ENCODE measurements around the gene PARP4.
"Not testable (repeated sequence)": the region's sequence is repeated elsewhere in the genome, so short reads cannot be mapped to it uniquely, and the experiment has no call there.

DNA sequence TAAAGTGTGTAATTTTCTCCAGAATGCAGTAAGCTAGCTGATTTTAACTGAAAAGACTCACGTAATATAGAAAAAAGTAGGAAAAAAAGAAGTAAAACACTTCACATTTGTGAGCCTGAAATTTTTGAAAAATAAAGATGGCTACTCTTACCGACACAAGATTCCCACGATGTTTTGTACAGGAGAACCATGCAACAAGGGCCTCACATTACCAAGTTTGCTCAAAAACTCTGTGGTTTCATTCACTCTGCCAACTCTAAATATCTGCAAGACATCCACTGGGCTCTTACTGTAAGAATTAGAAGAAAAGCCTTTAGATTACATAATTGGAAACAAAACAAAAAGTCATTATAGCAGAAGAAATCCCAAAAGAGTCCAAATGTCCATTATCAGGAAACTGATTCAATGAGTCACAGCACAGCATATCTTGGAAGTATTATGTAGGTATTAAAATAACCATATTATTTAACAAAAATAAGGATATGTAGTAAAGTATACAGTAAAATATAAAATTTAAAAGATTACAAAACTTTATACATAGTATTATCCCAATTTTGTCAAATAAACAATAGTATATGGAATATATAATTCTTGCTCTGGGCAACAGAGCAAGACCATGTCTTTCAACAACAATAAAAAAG, 26.4 kb downstream of the PARP4 start:
- TF ChIP-seq, protein P1, sequence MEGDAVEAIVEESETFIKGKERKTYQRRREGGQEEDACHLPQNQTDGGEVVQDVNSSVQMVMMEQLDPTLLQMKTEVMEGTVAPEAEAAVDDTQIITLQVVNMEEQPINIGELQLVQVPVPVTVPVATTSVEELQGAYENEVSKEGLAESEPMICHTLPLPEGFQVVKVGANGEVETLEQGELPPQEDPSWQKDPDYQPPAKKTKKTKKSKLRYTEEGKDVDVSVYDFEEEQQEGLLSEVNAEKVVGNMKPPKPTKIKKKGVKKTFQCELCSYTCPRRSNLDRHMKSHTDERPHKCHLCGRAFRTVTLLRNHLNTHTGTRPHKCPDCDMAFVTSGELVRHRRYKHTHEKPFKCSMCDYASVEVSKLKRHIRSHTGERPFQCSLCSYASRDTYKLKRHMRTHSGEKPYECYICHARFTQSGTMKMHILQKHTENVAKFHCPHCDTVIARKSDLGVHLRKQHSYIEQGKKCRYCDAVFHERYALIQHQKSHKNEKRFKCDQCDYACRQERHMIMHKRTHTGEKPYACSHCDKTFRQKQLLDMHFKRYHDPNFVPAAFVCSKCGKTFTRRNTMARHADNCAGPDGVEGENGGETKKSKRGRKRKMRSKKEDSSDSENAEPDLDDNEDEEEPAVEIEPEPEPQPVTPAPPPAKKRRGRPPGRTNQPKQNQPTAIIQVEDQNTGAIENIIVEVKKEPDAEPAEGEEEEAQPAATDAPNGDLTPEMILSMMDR (IDR thresholded peaks at IDR 0.05): not testable (repeated sequence)
- TF ChIP-seq MAZ (IDR thresholded peaks at IDR 0.05; ENCODE audit: borderline replicate concordance, low read depth, low read length); CHD4 (IDR thresholded peaks at IDR 0.05; ENCODE audit: borderline replicate concordance); EP300 (IDR thresholded peaks at IDR 0.05): not testable (repeated sequence)

Measured in A549 (cell line).